IMR-90 (cell line): ENCODE results near the gene BMP8B. TPM values are rescaled to one million over a fixed set of nuclear protein-coding genes. Genes with fewer than 3 reads are reported as not detected.
A peak's percentile ranks its signal among the peaks of the same experiment; 100 is the strongest.

ENCODE experiments used
- ATAC-seq: fragments of 200-7000 bp; cut with Tn5 transposase; 2 replicates; pipeline ENCODE4 v1.9.1; 2020; ENCODE audit warnings: low read depth, mild to moderate bottlenecking, moderate library complexity
- BruUV-seq: library from RNA; stranded (reverse); fragments of 400-500 nt; replicated peaks from 2 replicates; lab custom pipeline; 2021; lab: Mats Ljungman, UMichigan
- CTCF ChIA-PET: fragments of 300-600 bp; formaldehyde crosslinking; extraction: SDS; loops from one replicate; lab custom pipeline; 2021; ENCODE audit warnings: antibody characterized with exemption; lab: Yijun Ruan, JAX
- POLR2A ChIA-PET: fragments of 300-600 bp; sonication (Branson Sonifier 250); formaldehyde crosslinking; loops from one replicate; lab custom pipeline; 2022; ENCODE audit warnings: antibody characterized with exemption; ENCODE audit not compliant: unreplicated experiment; lab: Charles Lee
- DNase-seq: peaks from one replicate; pipeline ENCODE4 v3.0.0; 2013
- H2AFZ ChIP-seq: replicated peaks from 2 replicates; pipeline ENCODE3; 2013; ENCODE audit warnings: low read length, mild to moderate bottlenecking; ENCODE audit not compliant: poor library complexity
- H2AK5ac ChIP-seq: 2 replicates; pipeline ENCODE4 v1.6.1; 2013; ENCODE audit warnings: low read depth, low read length, inconsistent platforms
- H2AK9ac ChIP-seq: replicated peaks from 2 replicates; pipeline ENCODE3; 2013; ENCODE audit warnings: mild to moderate bottlenecking, low read depth, low read length, moderate library complexity; ENCODE audit not compliant: poor library complexity
- H2BK120ac ChIP-seq: 2 replicates; pipeline ENCODE4 v1.6.1; 2013; ENCODE audit warnings: low read depth, low read length, inconsistent platforms
- H2BK15ac ChIP-seq: 3 replicates; pipeline ENCODE4 v1.6.1; 2013; ENCODE audit warnings: low read depth, low read length, inconsistent platforms
- H2BK20ac ChIP-seq: 2 replicates; pipeline ENCODE4 v1.6.1; 2013; ENCODE audit warnings: low read depth, mild to moderate bottlenecking, inconsistent platforms, low read length, moderate library complexity
- H2BK5ac ChIP-seq: 2 replicates; pipeline ENCODE4 v1.6.1; 2013; ENCODE audit warnings: mild to moderate bottlenecking, low read depth, low read length, inconsistent platforms; ENCODE audit not compliant: poor library complexity, severe bottlenecking
- H3K14ac ChIP-seq: replicated peaks from 2 replicates; pipeline ENCODE4 v1.6.1; 2013; ENCODE audit warnings: low read depth, low read length, inconsistent platforms
- H3K18ac ChIP-seq: 2 replicates; pipeline ENCODE4 v1.6.1; 2013; ENCODE audit warnings: low read depth, low read length, control low read depth
- H3K23ac ChIP-seq: 2 replicates; pipeline ENCODE4 v1.6.1; 2013; ENCODE audit warnings: low read depth, low read length, inconsistent platforms
- H3K27ac ChIP-seq: 2 replicates; pipeline ENCODE4 v1.5.1; 2013; ENCODE audit warnings: mild to moderate bottlenecking, control low read depth, low read length; ENCODE audit not compliant: insufficient read depth
- H3K27me3 ChIP-seq: 2 replicates; pipeline ENCODE4 v1.6.1; 2013; ENCODE audit warnings: low read length; ENCODE audit not compliant: control insufficient read depth, insufficient read depth
- H3K36me3 ChIP-seq: 2 replicates; pipeline ENCODE4 v1.6.1; 2013; ENCODE audit warnings: low read length, mixed read lengths; ENCODE audit not compliant: control insufficient read depth, insufficient read depth
- H3K4ac ChIP-seq: 2 replicates; pipeline ENCODE4 v1.6.1; 2013; ENCODE audit warnings: low read depth, low read length, inconsistent platforms
- H3K4me1 ChIP-seq: 2 replicates; pipeline ENCODE4 v1.6.1; 2013; ENCODE audit warnings: low read length, mixed read lengths; ENCODE audit not compliant: control insufficient read depth, insufficient read depth
- H3K4me2 ChIP-seq: 2 replicates; pipeline ENCODE4 v1.6.1; 2013; ENCODE audit warnings: low read depth, mild to moderate bottlenecking, control low read depth, low read length, moderate library complexity
- H3K4me3 ChIP-seq: 2 replicates; pipeline ENCODE4 v1.5.1; 2013; ENCODE audit warnings: low read depth, mild to moderate bottlenecking, control low read depth, low read length, moderate library complexity; ENCODE audit not compliant: insufficient read depth
- H3K56ac ChIP-seq: 2 replicates; pipeline ENCODE4 v1.6.1; 2013; ENCODE audit warnings: low read length, inconsistent platforms; ENCODE audit not compliant: insufficient read depth; ENCODE audit errors: extremely low read depth
- H3K79me1 ChIP-seq, 2 experiments: 2 replicates each; pipeline ENCODE4 v1.6.1; 2013; ENCODE audit warnings: low read length in 2 of 2, inconsistent platforms in 1 of 2, low read depth in 1 of 2
- H3K9ac ChIP-seq: 2 replicates; pipeline ENCODE4 v1.6.1; 2013; ENCODE audit warnings: low read depth, low read length, control low read depth
- H3K9me1 ChIP-seq: 2 replicates; pipeline ENCODE4 v1.6.1; 2013; ENCODE audit warnings: low read length, inconsistent platforms; ENCODE audit not compliant: insufficient read depth
- H3K9me3 ChIP-seq: 2 replicates; pipeline ENCODE4 v1.6.1; 2013; ENCODE audit warnings: low read length; ENCODE audit not compliant: control insufficient read depth, insufficient read depth
- H4K20me1 ChIP-seq: 2 replicates; pipeline ENCODE4 v1.6.1; 2013; ENCODE audit warnings: low read length, inconsistent platforms; ENCODE audit not compliant: insufficient read depth
- H4K5ac ChIP-seq: 2 replicates; pipeline ENCODE4 v1.6.1; 2013; ENCODE audit warnings: mild to moderate bottlenecking, low read depth, low read length, control low read depth
- H4K8ac ChIP-seq, 2 experiments: 2 replicates each; pipeline ENCODE4 v1.6.1; 2013; ENCODE audit warnings: low read depth in 2 of 2, low read length in 2 of 2, control low read depth in 1 of 2, inconsistent platforms in 1 of 2
- H4K91ac ChIP-seq: 2 replicates; pipeline ENCODE4 v1.6.1; 2013; ENCODE audit warnings: low read depth, low read length, inconsistent platforms; ENCODE audit not compliant: insufficient read depth
- BHLHE40 ChIP-seq: fragments of 150-350 bp; IDR thresholded peaks from 2 replicates; pipeline ENCODE4 v1.6.1; 2016; ENCODE audit warnings: mild to moderate bottlenecking, low read depth, low read length
- CHD1 ChIP-seq: IDR thresholded peaks from 2 replicates; pipeline ENCODE4 v1.6.1; 2012; ENCODE audit warnings: low read depth, low read length, improper control_type of control experiment
- WGBS, 2 experiments: methylation state at CpG; one replicate each; pipeline versions ENCODE4 v1.1.5 to v1.1.7; 2013; ENCODE audit warnings: missing lambda C conversion rate in 2 of 2; ENCODE audit not compliant: insufficient read length in 1 of 2; ENCODE audit errors: extremely low coverage in 2 of 2; 5-methylcytosine and 5-hydroxymethylcytosine counted together
- dilution Hi-C: fragments of 300-500 bp; cut with HindIII; formaldehyde crosslinking; loops from one replicate; pipeline ENCODE4 v1.14.3; 2018; ENCODE audit warnings: low sequenced_read_pairs; ENCODE audit not compliant: unreplicated experiment
- in situ Hi-C: fragments of 300-500 bp; cut with MboI; formaldehyde crosslinking; loops from 3 replicates; pipeline ENCODE4 v1.14.3; 2019; ENCODE audit warnings: low sequenced_read_pairs, inconsistent platforms, mixed read lengths
- intact Hi-C: fragments of 100-400 bp; cut with micrococcal nuclease; formaldehyde crosslinking; loops from 2 replicates; pipeline ENCODE4 v1.10.0; 2022
- polyA plus RNA-seq, 3 experiments: library from polyadenylated mRNA; depleted of rRNA; stranded (reverse); fragments of >200 nt; gene quantifications; 2 replicates each; pipeline ENCODE4 v1.2.3, GENCODE V29; 2012; ENCODE audit warnings: low replicate concordance in 1 of 3
- total RNA-seq: library from RNA; depleted of rRNA; stranded (reverse); fragments of >200 nt; gene quantifications from 2 replicates; pipeline ENCODE4 v1.2.3, GENCODE V29; 2012
- TF ChIP-seq, protein P1 (sequence below): fragments of 150-350 bp; IDR thresholded peaks from 2 replicates; pipeline ENCODE4 v1.6.1; 2016; ENCODE audit warnings: low read depth, mild to moderate bottlenecking, low read length, moderate library complexity, borderline replicate concordance

The BMP8B gene
- total and polyA plus RNA-seq, 2 of the 4 experiments (the other 2 are of a cell fraction), result not detected

GRCh38 chr1:39757501-39757900 is 31.2 kb downstream of the BMP8B start:
- H2BK120ac ChIP-seq, result no peak overlapping the region
- dilution Hi-C loops, result no loop called here
- H3K4me2 ChIP-seq, result no peak overlapping the region
- DNase-seq (no peak), ATAC-seq (no peak)
- H3K4me3 ChIP-seq, result no peak overlapping the region
- ChIA-PET POLR2A (no interaction called here), CTCF (no interaction called here)
- intact Hi-C loops, result no loop called here
- no peak overlapping the region for H3K9ac ChIP-seq
- no peak overlapping the region for H2AK5ac ChIP-seq
- no peak overlapping the region for H4K5ac ChIP-seq
- H3K23ac ChIP-seq, result no peak overlapping the region
- no TSS peak for BruUV-seq
- H3K36me3 ChIP-seq, result peaks cover 35% of the 10 kb centered on the region
- H3K4ac ChIP-seq, result no peak overlapping the region
- H2AFZ ChIP-seq, result peak overlapping the region; percentile 13
- no peaks in the 10 kb centered on the region for H3K27me3 ChIP-seq
- no peak overlapping the region for H4K91ac ChIP-seq
- H2BK20ac ChIP-seq, result no peak overlapping the region
- in situ Hi-C loops, result no loop called here
- 0 out of 4 replicates have a peak, but pooled peaks cover 0 to 3% of the 10 kb centered on the region in 2 experiments for H3K79me1 ChIP-seq
- no peak overlapping the region for H2AK9ac ChIP-seq
- 71% methylated on average over 1 of the region's 5 CpGs; no CpG with 5 or more reads in 1 of the 2 experiments for WGBS, 2 experiments
- H3K18ac ChIP-seq, result no peak overlapping the region
- H2BK15ac ChIP-seq, result no peak overlapping the region
- H2BK5ac ChIP-seq, result no peak overlapping the region
- TF ChIP-seq BHLHE40 (no peak), CHD1 (no peak)
- TF ChIP-seq, protein P1, sequence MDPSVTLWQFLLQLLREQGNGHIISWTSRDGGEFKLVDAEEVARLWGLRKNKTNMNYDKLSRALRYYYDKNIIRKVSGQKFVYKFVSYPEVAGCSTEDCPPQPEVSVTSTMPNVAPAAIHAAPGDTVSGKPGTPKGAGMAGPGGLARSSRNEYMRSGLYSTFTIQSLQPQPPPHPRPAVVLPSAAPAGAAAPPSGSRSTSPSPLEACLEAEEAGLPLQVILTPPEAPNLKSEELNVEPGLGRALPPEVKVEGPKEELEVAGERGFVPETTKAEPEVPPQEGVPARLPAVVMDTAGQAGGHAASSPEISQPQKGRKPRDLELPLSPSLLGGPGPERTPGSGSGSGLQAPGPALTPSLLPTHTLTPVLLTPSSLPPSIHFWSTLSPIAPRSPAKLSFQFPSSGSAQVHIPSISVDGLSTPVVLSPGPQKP, result no peak
- no peak overlapping the region for H3K27ac ChIP-seq
- no peaks in the 10 kb centered on the region; the same call in 1 of the 2 replicates for H3K4me1 ChIP-seq
- H3K56ac ChIP-seq, result no peak overlapping the region
- 0 out of 2 replicates have a peak, but pooled peaks cover 8% of the 10 kb centered on the region for H3K9me1 ChIP-seq
- no peak overlapping the region for H3K14ac ChIP-seq
- no peaks in the 10 kb centered on the region for H3K9me3 ChIP-seq
- no peaks in the 10 kb centered on the region for H4K20me1 ChIP-seq
- no peak overlapping the region for H4K8ac ChIP-seq
